HG02588 (cell line): Measurements from ENCODE around the gene AR.

Experiments
- ATAC-seq: cut with Tn5 transposase; IDR thresholded peaks from one replicate; pipeline ENCODE4 v1.9.1; 2021; ENCODE audit warnings: mild to moderate bottlenecking, moderate library complexity; ENCODE audit not compliant: unreplicated experiment

The AR gene

GRCh38 chrX:67564475-67564874 is 20.7 kb downstream of the AR start:
- no peak for ATAC-seq

- no peak for ATAC-seq
Measured at GRCh38 chrX:67568769-67569168, 24.9 kb downstream of the AR start.

GRCh38 chrX:67570839-67571238 is 27.0 kb downstream of the AR start:
- no peak for ATAC-seq

- ATAC-seq = no peak
Measured at GRCh38 chrX:67574696-67575095, 30.9 kb downstream of the AR start.

- ATAC-seq = no peak
Measured at GRCh38 chrX:67582436-67582835, 38.6 kb downstream of the AR start.

GRCh38 chrX:67583171-67583570 is 39.4 kb downstream of the AR start:
- ATAC-seq = no peak

GRCh38 chrX:67585401-67585800 is 41.6 kb downstream of the AR start:
- no peak for ATAC-seq

GRCh38 chrX:67587946-67588624 is 44.3 kb downstream of the AR start:
- no peak for ATAC-seq

GRCh38 chrX:67596839-67597790 is 53.3 kb downstream of the AR start:
- no peak for ATAC-seq

- ATAC-seq = no peak
Measured at GRCh38 chrX:67599532-67599931, 55.7 kb downstream of the AR start.

- no peak for ATAC-seq
Measured at GRCh38 chrX:67601771-67602170, 58.0 kb downstream of the AR start.

- no peak for ATAC-seq
Measured at GRCh38 chrX:67604979-67605703, 61.3 kb downstream of the AR start.

- ATAC-seq = no peak
Measured at GRCh38 chrX:67607466-67607865, 63.6 kb downstream of the AR start.

- ATAC-seq = no peak
Measured at GRCh38 chrX:67610282-67610681, 66.5 kb downstream of the AR start.

GRCh38 chrX:67612231-67612630 is 68.4 kb downstream of the AR start:
- ATAC-seq = no peak

- no peak for ATAC-seq
Measured at GRCh38 chrX:67613366-67613765, 69.5 kb downstream of the AR start.

GRCh38 chrX:67613996-67614395 is 70.2 kb downstream of the AR start:
- ATAC-seq = no peak

GRCh38 chrX:67614423-67614822 is 70.6 kb downstream of the AR start:
- ATAC-seq = no peak

GRCh38 chrX:67619253-67619652 is 75.4 kb downstream of the AR start:
- ATAC-seq = no peak

- no peak for ATAC-seq
Measured at GRCh38 chrX:67622053-67622585, 78.3 kb downstream of the AR start.

- no peak for ATAC-seq
Measured at GRCh38 chrX:67624325-67624724, 80.5 kb downstream of the AR start.
